Effector memory CD8-positive, alpha-beta T cell (primary cell): Measurements from ENCODE around the gene MYOM1.

Experiments
- ATAC-seq: fragments of 150-1000 bp; cut with Tn5 transposase; replicated peaks from 2 replicates; pipeline ENCODE4 v1.10.0; 2021; ENCODE audit warnings: mild to moderate bottlenecking, moderate library complexity
- DNase-seq, 3 experiments: peaks; one replicate each; pipeline ENCODE4 v3.0.0; 2021
- H3K27ac Mint-ChIP-seq, 2 donors: one replicate each; pipeline ENCODE4 v1.8.0; 2022; ENCODE audit warnings: mild to moderate bottlenecking in 2 of 2, mixed read lengths in 2 of 2, moderate library complexity in 2 of 2
- H3K27me3 Mint-ChIP-seq, 2 donors: one replicate each; pipeline ENCODE4 v1.8.0; 2022; ENCODE audit warnings: mixed read lengths in 2 of 2
- H3K36me3 Mint-ChIP-seq: one replicate; pipeline ENCODE4 v1.8.0; 2022; ENCODE audit warnings: mild to moderate bottlenecking, moderate library complexity, mixed read lengths; ENCODE audit not compliant: insufficient read depth
- H3K4me1 Mint-ChIP-seq, 2 donors: one replicate each; pipeline ENCODE4 v1.8.0; 2022; ENCODE audit warnings: low read depth in 2 of 2, mixed read lengths in 2 of 2
- H3K4me3 Mint-ChIP-seq, 2 donors: one replicate each; pipeline ENCODE4 v1.8.0; 2022; ENCODE audit warnings: mild to moderate bottlenecking in 2 of 2, mixed read lengths in 2 of 2, moderate library complexity in 2 of 2
- H3K9me3 Mint-ChIP-seq, 2 donors: one replicate each; pipeline ENCODE4 v1.8.0; 2022; ENCODE audit warnings: mixed read lengths in 2 of 2

MYOM1 gene

GRCh38 chr18:3180325-3180724, 39.4 kb downstream of the MYOM1 start:
- ATAC-seq (no peak), DNase-seq (no peak)
- no peaks in the 10 kb centered on the region for H3K36me3 Mint-ChIP-seq
- no peaks in the 10 kb centered on the region for H3K9me3 Mint-ChIP-seq
- H3K4me1 Mint-ChIP-seq: no peaks in the 10 kb centered on the region
- no peak overlapping the region for H3K27ac Mint-ChIP-seq
- no peaks in the 10 kb centered on the region for H3K27me3 Mint-ChIP-seq
- no peak overlapping the region for H3K4me3 Mint-ChIP-seq

- H3K27me3 Mint-ChIP-seq: no peaks in the 10 kb centered on the region
- peak; percentile 22 for ATAC-seq
- no peaks in the 10 kb centered on the region for H3K4me1 Mint-ChIP-seq
- DNase-seq: no peak
- H3K27ac Mint-ChIP-seq: no peak overlapping the region
- H3K4me3 Mint-ChIP-seq: no peak overlapping the region
- H3K9me3 Mint-ChIP-seq: no peaks in the 10 kb centered on the region
- H3K36me3 Mint-ChIP-seq: no peaks in the 10 kb centered on the region
Measured at GRCh38 chr18:3179430-3180089, 40.2 kb downstream of the MYOM1 start.

- no peaks in the 10 kb centered on the region for H3K4me1 Mint-ChIP-seq
- H3K36me3 Mint-ChIP-seq: no peaks in the 10 kb centered on the region
- H3K27ac Mint-ChIP-seq: no peak overlapping the region
Measured at GRCh38 chr18:3177902-3178687, 41.7 kb downstream of the MYOM1 start.

GRCh38 chr18:3175195-3175758, 44.5 kb downstream of the MYOM1 start:
- Mint-ChIP-seq H3K4me1 (no peaks in the 10 kb centered on the region), H3K27ac (no peak overlapping the region), H3K36me3 (no peaks in the 10 kb centered on the region), H3K9me3 (no peaks in the 10 kb centered on the region), H3K27me3 (no peaks in the 10 kb centered on the region), H3K4me3 (no peak overlapping the region)
- no peak for DNase-seq
- ATAC-seq: no peak

More at GRCh38 chr18:3177902-3178687, 41.7 kb downstream of the MYOM1 start:
- H3K9me3 Mint-ChIP-seq: no peaks in the 10 kb centered on the region
- no peak overlapping the region for H3K4me3 Mint-ChIP-seq
- peak; percentile 73 for ATAC-seq
- no peaks in the 10 kb centered on the region for H3K27me3 Mint-ChIP-seq
- no peak for DNase-seq

GRCh38 chr18:3172097-3172496, 47.7 kb downstream of the MYOM1 start:
- Mint-ChIP-seq H3K36me3 (no peaks in the 10 kb centered on the region), H3K9me3 (no peaks in the 10 kb centered on the region), H3K27me3 (no peaks in the 10 kb centered on the region), H3K4me3 (no peak overlapping the region), H3K27ac (no peak overlapping the region), H3K4me1 (no peaks in the 10 kb centered on the region)
- no peak for ATAC-seq
- no peak for DNase-seq

GRCh38 chr18:3171631-3172030, 48.1 kb downstream of the MYOM1 start:
- no peak for ATAC-seq

GRCh38 chr18:3170441-3171161, 49.2 kb downstream of the MYOM1 start:
- no peaks in the 10 kb centered on the region for H3K9me3 Mint-ChIP-seq
- ATAC-seq: no peak
- H3K4me1 Mint-ChIP-seq: no peaks in the 10 kb centered on the region
- no peak overlapping the region for H3K4me3 Mint-ChIP-seq
- no peak for DNase-seq
- H3K27me3 Mint-ChIP-seq: no peaks in the 10 kb centered on the region
- no peaks in the 10 kb centered on the region for H3K36me3 Mint-ChIP-seq
- no peak overlapping the region for H3K27ac Mint-ChIP-seq

More at GRCh38 chr18:3171631-3172030, 48.1 kb downstream of the MYOM1 start:
- Mint-ChIP-seq H3K27me3 (no peaks in the 10 kb centered on the region), H3K36me3 (no peaks in the 10 kb centered on the region), H3K27ac (no peak overlapping the region), H3K4me3 (no peak overlapping the region), H3K9me3 (no peaks in the 10 kb centered on the region), H3K4me1 (no peaks in the 10 kb centered on the region)
- DNase-seq: no peak

GRCh38 chr18:3164381-3164780, 55.4 kb downstream of the MYOM1 start:
- H3K36me3 Mint-ChIP-seq: peaks cover 3% of the 10 kb centered on the region
- H3K27me3 Mint-ChIP-seq: no peaks in the 10 kb centered on the region
- no peaks in the 10 kb centered on the region for H3K9me3 Mint-ChIP-seq
- no peak overlapping the region for H3K4me3 Mint-ChIP-seq
- DNase-seq (no peak), ATAC-seq (no peak)
- no peak overlapping the region for H3K27ac Mint-ChIP-seq
- no peaks in the 10 kb centered on the region for H3K4me1 Mint-ChIP-seq

GRCh38 chr18:3163968-3164367, 55.8 kb downstream of the MYOM1 start:
- no peaks in the 10 kb centered on the region for H3K4me1 Mint-ChIP-seq
- no peak overlapping the region for H3K27ac Mint-ChIP-seq
- peaks cover 3% of the 10 kb centered on the region for H3K36me3 Mint-ChIP-seq
- ATAC-seq (no peak), DNase-seq (no peak)
- no peaks in the 10 kb centered on the region for H3K9me3 Mint-ChIP-seq
- no peak overlapping the region for H3K4me3 Mint-ChIP-seq
- no peaks in the 10 kb centered on the region for H3K27me3 Mint-ChIP-seq

GRCh38 chr18:3162181-3162580, 57.6 kb downstream of the MYOM1 start:
- no peaks in the 10 kb centered on the region for H3K27me3 Mint-ChIP-seq
- H3K4me1 Mint-ChIP-seq: no peaks in the 10 kb centered on the region
- H3K27ac Mint-ChIP-seq: no peak overlapping the region

GRCh38 chr18:3159830-3160229, 59.9 kb downstream of the MYOM1 start:
- Mint-ChIP-seq H3K27me3 (no peaks in the 10 kb centered on the region), H3K4me3 (no peak overlapping the region), H3K36me3 (peaks cover 3% of the 10 kb centered on the region), H3K27ac (no peak overlapping the region), H3K4me1 (no peaks in the 10 kb centered on the region), H3K9me3 (no peaks in the 10 kb centered on the region)
- DNase-seq (no peak), ATAC-seq (no peak)

More at GRCh38 chr18:3162181-3162580, 57.6 kb downstream of the MYOM1 start:
- DNase-seq (no peak), ATAC-seq (no peak)
- Mint-ChIP-seq H3K36me3 (peaks cover 3% of the 10 kb centered on the region), H3K4me3 (no peak overlapping the region), H3K9me3 (no peaks in the 10 kb centered on the region)

GRCh38 chr18:3157606-3158005, 62.2 kb downstream of the MYOM1 start:
- H3K4me1 Mint-ChIP-seq: peaks cover 0 to 7% of the 10 kb centered on the region in 2 donors
- ATAC-seq: no peak
- no peaks in the 10 kb centered on the region for H3K36me3 Mint-ChIP-seq

GRCh38 chr18:3157086-3157485, 62.7 kb downstream of the MYOM1 start:
- no peak for ATAC-seq
- H3K4me3 Mint-ChIP-seq: no peak overlapping the region
- no peaks in the 10 kb centered on the region for H3K27me3 Mint-ChIP-seq
- H3K27ac Mint-ChIP-seq: no peak overlapping the region
- DNase-seq: no peak
- no peaks in the 10 kb centered on the region for H3K36me3 Mint-ChIP-seq
- peaks cover 0 to 7% of the 10 kb centered on the region in 2 donors for H3K4me1 Mint-ChIP-seq
- H3K9me3 Mint-ChIP-seq: no peaks in the 10 kb centered on the region

More at GRCh38 chr18:3157606-3158005, 62.2 kb downstream of the MYOM1 start:
- Mint-ChIP-seq H3K9me3 (no peaks in the 10 kb centered on the region), H3K4me3 (no peak overlapping the region), H3K27me3 (no peaks in the 10 kb centered on the region), H3K27ac (no peak overlapping the region)
- no peak for DNase-seq
